Lower leg skin (tissue), 3 donors: ENCODE results near the gene EIPR1.

ENCODE experiments used
- POLR2A ChIP-seq, 2 donors: fragments of 450-650 bp; IDR thresholded peaks; one replicate each; pipeline ENCODE4 v1.6.1; 2016 to 2017; ENCODE audit warnings: antibody characterized with exemption in 2 of 2, mild to moderate bottlenecking in 1 of 2, moderate library complexity in 1 of 2
- TF ChIP-seq, protein P1 (sequence below), 3 donors: fragments of 450-650 bp; IDR thresholded peaks; one replicate each; pipeline ENCODE4 v1.5.1; 2016; ENCODE audit warnings: antibody characterized with exemption in 3 of 3, mild to moderate bottlenecking in 3 of 3, moderate library complexity in 2 of 3

DNA sequence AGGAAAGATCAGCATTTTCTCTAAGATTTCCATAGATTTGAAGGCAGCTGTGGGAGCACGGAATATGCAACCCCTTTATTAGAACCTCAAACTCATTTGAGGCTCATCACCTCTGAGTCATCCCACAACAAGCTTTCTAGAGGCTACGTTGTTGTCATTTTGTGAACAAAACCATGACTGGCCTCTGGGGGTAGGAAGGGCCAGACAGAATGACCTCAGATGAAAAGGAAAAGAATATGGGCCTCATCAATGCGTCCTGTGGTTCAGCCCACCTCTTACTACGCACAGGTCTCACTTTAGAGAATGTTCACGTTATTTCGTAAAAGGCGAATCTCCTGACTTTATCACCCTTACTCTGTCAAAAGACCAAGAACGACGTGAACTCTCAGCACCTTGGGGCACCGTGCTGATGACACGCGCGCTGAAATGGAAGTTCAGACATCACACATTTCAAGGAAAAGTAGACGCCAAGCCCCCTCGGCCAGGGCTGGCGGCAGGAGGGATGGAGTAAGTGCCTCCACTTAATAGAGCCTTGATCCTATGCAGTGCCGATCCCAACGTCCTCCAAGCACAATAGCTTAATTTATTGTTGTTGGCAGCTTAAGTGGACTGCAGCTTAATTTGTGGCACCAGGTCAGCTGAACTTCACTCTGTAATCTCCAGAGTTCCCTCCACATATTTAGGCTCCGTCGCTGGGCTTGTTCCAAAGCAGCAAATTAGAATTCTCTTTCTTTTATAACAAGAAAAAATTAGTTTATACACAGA lies 208.3 kb downstream of the EIPR1 start:
- TF ChIP-seq, protein P1, sequence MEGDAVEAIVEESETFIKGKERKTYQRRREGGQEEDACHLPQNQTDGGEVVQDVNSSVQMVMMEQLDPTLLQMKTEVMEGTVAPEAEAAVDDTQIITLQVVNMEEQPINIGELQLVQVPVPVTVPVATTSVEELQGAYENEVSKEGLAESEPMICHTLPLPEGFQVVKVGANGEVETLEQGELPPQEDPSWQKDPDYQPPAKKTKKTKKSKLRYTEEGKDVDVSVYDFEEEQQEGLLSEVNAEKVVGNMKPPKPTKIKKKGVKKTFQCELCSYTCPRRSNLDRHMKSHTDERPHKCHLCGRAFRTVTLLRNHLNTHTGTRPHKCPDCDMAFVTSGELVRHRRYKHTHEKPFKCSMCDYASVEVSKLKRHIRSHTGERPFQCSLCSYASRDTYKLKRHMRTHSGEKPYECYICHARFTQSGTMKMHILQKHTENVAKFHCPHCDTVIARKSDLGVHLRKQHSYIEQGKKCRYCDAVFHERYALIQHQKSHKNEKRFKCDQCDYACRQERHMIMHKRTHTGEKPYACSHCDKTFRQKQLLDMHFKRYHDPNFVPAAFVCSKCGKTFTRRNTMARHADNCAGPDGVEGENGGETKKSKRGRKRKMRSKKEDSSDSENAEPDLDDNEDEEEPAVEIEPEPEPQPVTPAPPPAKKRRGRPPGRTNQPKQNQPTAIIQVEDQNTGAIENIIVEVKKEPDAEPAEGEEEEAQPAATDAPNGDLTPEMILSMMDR (IDR thresholded peaks at IDR 0.05) = no peak
- TF ChIP-seq POLR2A (IDR thresholded peaks at IDR 0.05) = no peak
